ENCODE measurements around the gene MCOLN1. TPM values are rescaled to one million over a fixed set of nuclear protein-coding genes. Genes with fewer than 3 reads are reported as not detected.

MCOLN1 gene
- total and polyA plus RNA-seq, 9 of the 15 experiments (the other 6 are each of a cell fraction or from before 2014, with no cell fraction given): 0.25 to 15.4 (median 7.1) TPM

DNA sequence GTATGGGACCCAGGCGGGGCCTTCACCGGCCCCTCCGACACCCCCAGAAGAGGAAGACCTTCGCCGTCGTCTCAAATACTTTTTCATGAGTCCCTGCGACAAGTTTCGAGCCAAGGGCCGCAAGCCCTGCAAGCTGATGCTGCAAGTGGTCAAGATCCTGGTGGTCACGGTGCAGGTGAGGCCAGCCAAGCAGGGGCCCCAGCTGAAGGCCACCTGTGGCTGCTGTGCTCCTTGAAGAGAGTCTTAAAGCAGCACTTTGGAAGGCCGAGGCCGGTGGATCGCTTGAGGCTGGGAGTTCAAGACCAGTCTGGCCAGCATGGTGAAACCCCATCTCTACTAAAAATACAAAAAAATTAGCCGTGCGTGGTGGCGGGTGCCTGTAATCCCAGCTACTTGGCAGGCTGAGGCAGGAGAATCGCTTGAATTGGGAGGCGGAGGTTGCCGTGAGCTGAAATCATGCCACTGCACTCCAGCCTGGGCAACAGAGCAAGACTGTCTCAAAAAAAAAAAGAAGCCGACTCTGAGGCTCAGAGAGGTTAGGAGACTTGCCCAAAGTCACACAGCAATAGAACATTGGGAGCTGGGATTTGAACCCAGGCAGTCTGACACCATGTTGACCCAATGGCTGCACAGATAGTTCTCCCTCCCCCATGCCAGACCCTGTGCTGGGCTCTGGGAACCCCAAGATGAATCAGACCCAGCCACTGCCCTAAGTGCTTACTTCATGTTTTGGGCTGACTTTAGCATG, 2.7 kb downstream of the MCOLN1 start (continued):
- no peak for TF ChIP-seq MEF2A (IDR thresholded peaks at IDR 0.05; ENCODE audit: control insufficient read depth, low read depth, low read length)
- no peak for TF ChIP-seq RFX1 (IDR thresholded peaks at IDR 0.05)
- TF ChIP-seq, protein P1, sequence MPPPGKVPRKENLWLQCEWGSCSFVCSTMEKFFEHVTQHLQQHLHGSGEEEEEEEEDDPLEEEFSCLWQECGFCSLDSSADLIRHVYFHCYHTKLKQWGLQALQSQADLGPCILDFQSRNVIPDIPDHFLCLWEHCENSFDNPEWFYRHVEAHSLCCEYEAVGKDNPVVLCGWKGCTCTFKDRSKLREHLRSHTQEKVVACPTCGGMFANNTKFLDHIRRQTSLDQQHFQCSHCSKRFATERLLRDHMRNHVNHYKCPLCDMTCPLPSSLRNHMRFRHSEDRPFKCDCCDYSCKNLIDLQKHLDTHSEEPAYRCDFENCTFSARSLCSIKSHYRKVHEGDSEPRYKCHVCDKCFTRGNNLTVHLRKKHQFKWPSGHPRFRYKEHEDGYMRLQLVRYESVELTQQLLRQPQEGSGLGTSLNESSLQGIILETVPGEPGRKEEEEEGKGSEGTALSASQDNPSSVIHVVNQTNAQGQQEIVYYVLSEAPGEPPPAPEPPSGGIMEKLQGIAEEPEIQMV (tag; conservative IDR thresholded peaks at IDR 0.05; ENCODE audit: low read depth): no peak
- peak; percentile 85 for TF ChIP-seq RBM25 (IDR thresholded peaks at IDR 0.05; ENCODE audit: low read depth, low read length, severe bottlenecking)
- TF ChIP-seq, protein P2, sequence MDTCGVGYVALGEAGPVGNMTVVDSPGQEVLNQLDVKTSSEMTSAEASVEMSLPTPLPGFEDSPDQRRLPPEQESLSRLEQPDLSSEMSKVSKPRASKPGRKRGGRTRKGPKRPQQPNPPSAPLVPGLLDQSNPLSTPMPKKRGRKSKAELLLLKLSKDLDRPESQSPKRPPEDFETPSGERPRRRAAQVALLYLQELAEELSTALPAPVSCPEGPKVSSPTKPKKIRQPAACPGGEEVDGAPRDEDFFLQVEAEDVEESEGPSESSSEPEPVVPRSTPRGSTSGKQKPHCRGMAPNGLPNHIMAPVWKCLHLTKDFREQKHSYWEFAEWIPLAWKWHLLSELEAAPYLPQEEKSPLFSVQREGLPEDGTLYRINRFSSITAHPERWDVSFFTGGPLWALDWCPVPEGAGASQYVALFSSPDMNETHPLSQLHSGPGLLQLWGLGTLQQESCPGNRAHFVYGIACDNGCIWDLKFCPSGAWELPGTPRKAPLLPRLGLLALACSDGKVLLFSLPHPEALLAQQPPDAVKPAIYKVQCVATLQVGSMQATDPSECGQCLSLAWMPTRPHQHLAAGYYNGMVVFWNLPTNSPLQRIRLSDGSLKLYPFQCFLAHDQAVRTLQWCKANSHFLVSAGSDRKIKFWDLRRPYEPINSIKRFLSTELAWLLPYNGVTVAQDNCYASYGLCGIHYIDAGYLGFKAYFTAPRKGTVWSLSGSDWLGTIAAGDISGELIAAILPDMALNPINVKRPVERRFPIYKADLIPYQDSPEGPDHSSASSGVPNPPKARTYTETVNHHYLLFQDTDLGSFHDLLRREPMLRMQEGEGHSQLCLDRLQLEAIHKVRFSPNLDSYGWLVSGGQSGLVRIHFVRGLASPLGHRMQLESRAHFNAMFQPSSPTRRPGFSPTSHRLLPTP (IDR thresholded peaks at IDR 0.05; ENCODE audit: borderline replicate concordance, extremely low read depth, insufficient read length): no peak
- no peak for TF ChIP-seq ILK (tag; IDR thresholded peaks at IDR 0.05; ENCODE audit: borderline replicate concordance, low read depth)
- no peak for TF ChIP-seq SMARCA4 (IDR thresholded peaks at IDR 0.05)
- TF ChIP-seq ZKSCAN1 (IDR thresholded peaks at IDR 0.05; ENCODE audit: low read depth, low read length): no peak
- no peak for TF ChIP-seq POLR2H (tag; IDR thresholded peaks at IDR 0.05; ENCODE audit: low read depth)
- no peak for TF ChIP-seq IRF1 (CRISPR knock-in tag; IDR thresholded peaks at IDR 0.05; ENCODE audit: borderline replicate concordance)
- TF ChIP-seq, protein P3, sequence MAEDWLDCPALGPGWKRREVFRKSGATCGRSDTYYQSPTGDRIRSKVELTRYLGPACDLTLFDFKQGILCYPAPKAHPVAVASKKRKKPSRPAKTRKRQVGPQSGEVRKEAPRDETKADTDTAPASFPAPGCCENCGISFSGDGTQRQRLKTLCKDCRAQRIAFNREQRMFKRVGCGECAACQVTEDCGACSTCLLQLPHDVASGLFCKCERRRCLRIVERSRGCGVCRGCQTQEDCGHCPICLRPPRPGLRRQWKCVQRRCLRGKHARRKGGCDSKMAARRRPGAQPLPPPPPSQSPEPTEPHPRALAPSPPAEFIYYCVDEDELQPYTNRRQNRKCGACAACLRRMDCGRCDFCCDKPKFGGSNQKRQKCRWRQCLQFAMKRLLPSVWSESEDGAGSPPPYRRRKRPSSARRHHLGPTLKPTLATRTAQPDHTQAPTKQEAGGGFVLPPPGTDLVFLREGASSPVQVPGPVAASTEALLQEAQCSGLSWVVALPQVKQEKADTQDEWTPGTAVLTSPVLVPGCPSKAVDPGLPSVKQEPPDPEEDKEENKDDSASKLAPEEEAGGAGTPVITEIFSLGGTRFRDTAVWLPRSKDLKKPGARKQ (CRISPR knock-in tag; IDR thresholded peaks at IDR 0.05): no peak
- no peak for TF ChIP-seq SMAD1 (IDR thresholded peaks at IDR 0.05; ENCODE audit: low read depth, low read length, partially characterized antibody)
- TF ChIP-seq ZSCAN29 (IDR thresholded peaks at IDR 0.05): no peak
- TF ChIP-seq RBBP5 (IDR thresholded peaks at IDR 0.05; ENCODE audit: borderline replicate concordance, insufficient read depth, low read length, poor library complexity, severe bottlenecking): no peak
- TF ChIP-seq NCOA2 (IDR thresholded peaks at IDR 0.05; ENCODE audit: partially characterized antibody in 2 of 2): no peak
- TF ChIP-seq PML (IDR thresholded peaks at IDR 0.05; ENCODE audit: low read length): no peak
- TF ChIP-seq ZNF644 (tag; IDR thresholded peaks at IDR 0.05; ENCODE audit: low read depth): no peak
- TF ChIP-seq ZNF184 (CRISPR knock-in tag; IDR thresholded peaks at IDR 0.05): no peak
- no peak for TF ChIP-seq CREB3 (tag; conservative IDR thresholded peaks at IDR 0.05; ENCODE audit: low read depth)

Measured in K562 (cell line).